Panc1 (cell line): ENCODE results near the gene SSH3. TPM values are rescaled to one million over a fixed set of nuclear protein-coding genes. Genes with fewer than 3 reads are reported as not detected.

ENCODE experiments used
- ATAC-seq: fragments of 200-7000 bp; cut with Tn5 transposase; 2 replicates; pipeline ENCODE4 v1.9.1; 2020; ENCODE audit warnings: mild to moderate bottlenecking, moderate library complexity
- BruUV-seq: library from RNA; stranded (reverse); fragments of 400-500 nt; replicated peaks from 2 replicates; lab custom pipeline; 2021; lab: Mats Ljungman, UMichigan
- CTCF ChIA-PET: fragments of 300-600 bp; sonication (Branson Sonifier 250); formaldehyde crosslinking; loops from one replicate; lab custom pipeline; 2022; ENCODE audit warnings: antibody characterized with exemption; lab: Charles Lee
- POLR2A ChIA-PET: fragments of 300-600 bp; sonication (Branson Sonifier 250); formaldehyde crosslinking; loops from one replicate; lab custom pipeline; 2022; ENCODE audit warnings: antibody characterized with exemption; lab: Charles Lee
- DNase-seq: peaks from one replicate; pipeline ENCODE4 v3.0.0-alpha.2; 2010; ENCODE audit warnings: low read depth, low spot score
- H3K27ac ChIP-seq: 2 replicates; pipeline ENCODE4 v1.5.1; 2011; ENCODE audit warnings: mild to moderate bottlenecking, low read length, inconsistent platforms
- H3K27me3 ChIP-seq: fragments of 200-500 bp; sonication (Bioruptor generic); 2 replicates; pipeline ENCODE4 v1.6.0; 2014; ENCODE audit warnings: low read length, inconsistent platforms; ENCODE audit not compliant: control insufficient read depth, insufficient read depth
- H3K36me3 ChIP-seq: fragments of 200-500 bp; sonication (Bioruptor generic); 2 replicates; pipeline ENCODE4 v1.5.1; 2014; ENCODE audit warnings: inconsistent platforms, mild to moderate bottlenecking, low read length, moderate library complexity; ENCODE audit not compliant: control insufficient read depth, insufficient read depth
- H3K4me1 ChIP-seq: 2 replicates; pipeline ENCODE4 v1.5.1; 2011; ENCODE audit warnings: inconsistent platforms, mild to moderate bottlenecking, low read length, moderate library complexity; ENCODE audit not compliant: control insufficient read depth, insufficient read depth
- H3K4me3 ChIP-seq, 2 experiments: 2 replicates each; pipeline ENCODE4 v1.5.1; 2011 to 2012; ENCODE audit warnings: low read depth in 2 of 2, low read length in 2 of 2, mild to moderate bottlenecking in 2 of 2, inconsistent platforms in 1 of 2, moderate library complexity in 1 of 2
- H3K9me3 ChIP-seq: fragments of 200-500 bp; sonication (Bioruptor generic); 2 replicates; pipeline ENCODE4 v1.5.1; 2014; ENCODE audit warnings: low read depth, mild to moderate bottlenecking, inconsistent platforms, low read length, moderate library complexity; ENCODE audit not compliant: control insufficient read depth, insufficient read depth
- CTCF ChIP-seq: fragments of 450-650 bp; IDR thresholded peaks from 2 replicates; pipeline ENCODE4 v1.5.1; 2017; ENCODE audit warnings: mild to moderate bottlenecking
- POLR2AphosphoS5 ChIP-seq: IDR thresholded peaks from 2 replicates; pipeline ENCODE4 v1.6.1; 2012; ENCODE audit warnings: mild to moderate bottlenecking, low read depth, low read length, moderate library complexity
- REST ChIP-seq, 2 experiments: IDR thresholded peaks; 2 replicates each; pipeline ENCODE4 v1.6.1; 2011 to 2012; ENCODE audit warnings: low read depth in 2 of 2, control low read depth in 1 of 2, low read length in 1 of 2, mild to moderate bottlenecking in 1 of 2, moderate library complexity in 1 of 2; ENCODE audit not compliant: insufficient read depth in 1 of 2
- SIN3A ChIP-seq: IDR thresholded peaks from 2 replicates; pipeline ENCODE4 v1.6.1; 2012; ENCODE audit warnings: low read depth, mild to moderate bottlenecking, low read length, moderate library complexity, borderline replicate concordance; ENCODE audit not compliant: insufficient read depth
- TCF7L2 ChIP-seq: IDR thresholded peaks from 2 replicates; pipeline ENCODE4 v1.6.1; 2011; ENCODE audit warnings: mild to moderate bottlenecking, low read depth, low read length, inconsistent platforms
- in situ Hi-C: cut with HindIII; loops from 2 replicates; pipeline ENCODE4 v1.10.0; 2016; ENCODE audit warnings: low sequenced_read_pairs, low pct_unique_long_range_greater_than_20kb
- intact Hi-C: fragments of 100-400 bp; cut with micrococcal nuclease; formaldehyde crosslinking; loops from one replicate; pipeline ENCODE4 v1.10.0; 2022; ENCODE audit not compliant: unreplicated experiment
- total RNA-seq: library from RNA; stranded (reverse); gene quantifications from one replicate; pipeline ENCODE4 v1.2.1, GENCODE V29; 2021; ENCODE audit not compliant: unreplicated experiment

Gene SSH3
- total RNA-seq, 1 experiment from 2014 or later: 79.8 TPM

GRCh38 chr11:67284811-67285540, 18.4 kb upstream of the SSH3 start:
- ChIA-PET CTCF (no interaction called here), POLR2A (no interaction called here)
- DNase-seq (no peak), ATAC-seq (no peak)
- no peak overlapping the region for H3K4me3 ChIP-seq
- H3K27me3 ChIP-seq: no peaks in the 10 kb centered on the region
- TF ChIP-seq CTCF (no peak), SIN3A (no peak), TCF7L2 (no peak), REST (IDR thresholded peaks at IDR 0.05; ENCODE audit: insufficient read depth in 1 of 2, low read depth in 2 of 2, low read length in 1 of 2) (no peak), POLR2AphosphoS5 (no peak)
- intact Hi-C loops: no loop called here
- peaks cover 3% of the 10 kb centered on the region; the same call in 1 of the 2 replicates for H3K36me3 ChIP-seq
- peaks cover 9% of the 10 kb centered on the region for H3K4me1 ChIP-seq
- no peak overlapping the region for H3K27ac ChIP-seq
- in situ Hi-C loops: no loop called here
- H3K9me3 ChIP-seq: no peaks in the 10 kb centered on the region
- BruUV-seq: no TSS peak

GRCh38 chr11:67285541-67286498, 17.5 kb upstream of the SSH3 start:
- Histone ChIP-seq H3K9me3 (no peaks in the 10 kb centered on the region), H3K4me3 (no peak overlapping the region), H3K27me3 (no peaks in the 10 kb centered on the region), H3K27ac (no peak overlapping the region), H3K36me3 (no peaks in the 10 kb centered on the region; the same call in 1 of the 2 replicates), H3K4me1 (peaks cover 17% of the 10 kb centered on the region)
- in situ Hi-C loops: no loop called here
- ChIA-PET CTCF (interaction anchor here (0.8 kb wide), 1 partner anchor 922 kb away, joined by 3 read pairs; no protein-coding TSS in a partner anchor), POLR2A (no interaction called here)
- intact Hi-C loops: no loop called here
- ATAC-seq (no peak), DNase-seq (no peak)
- BruUV-seq: TSS peak; percentile 81
- no peak for TF ChIP-seq POLR2AphosphoS5
- TF ChIP-seq CTCF: no peak
